HG02870 (cell line): ENCODE results near the gene THRSP.
"Not testable (repeated sequence)": the region's sequence is repeated elsewhere in the genome, so short reads cannot be mapped to it uniquely, and the experiment has no call there.

ENCODE experiments used
- ATAC-seq: cut with Tn5 transposase; IDR thresholded peaks from one replicate; pipeline ENCODE4 v1.9.1; 2021; ENCODE audit warnings: mild to moderate bottlenecking, moderate library complexity; ENCODE audit not compliant: unreplicated experiment

THRSP gene, protein sequence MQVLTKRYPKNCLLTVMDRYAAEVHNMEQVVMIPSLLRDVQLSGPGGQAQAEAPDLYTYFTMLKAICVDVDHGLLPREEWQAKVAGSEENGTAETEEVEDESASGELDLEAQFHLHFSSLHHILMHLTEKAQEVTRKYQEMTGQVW

DNA sequence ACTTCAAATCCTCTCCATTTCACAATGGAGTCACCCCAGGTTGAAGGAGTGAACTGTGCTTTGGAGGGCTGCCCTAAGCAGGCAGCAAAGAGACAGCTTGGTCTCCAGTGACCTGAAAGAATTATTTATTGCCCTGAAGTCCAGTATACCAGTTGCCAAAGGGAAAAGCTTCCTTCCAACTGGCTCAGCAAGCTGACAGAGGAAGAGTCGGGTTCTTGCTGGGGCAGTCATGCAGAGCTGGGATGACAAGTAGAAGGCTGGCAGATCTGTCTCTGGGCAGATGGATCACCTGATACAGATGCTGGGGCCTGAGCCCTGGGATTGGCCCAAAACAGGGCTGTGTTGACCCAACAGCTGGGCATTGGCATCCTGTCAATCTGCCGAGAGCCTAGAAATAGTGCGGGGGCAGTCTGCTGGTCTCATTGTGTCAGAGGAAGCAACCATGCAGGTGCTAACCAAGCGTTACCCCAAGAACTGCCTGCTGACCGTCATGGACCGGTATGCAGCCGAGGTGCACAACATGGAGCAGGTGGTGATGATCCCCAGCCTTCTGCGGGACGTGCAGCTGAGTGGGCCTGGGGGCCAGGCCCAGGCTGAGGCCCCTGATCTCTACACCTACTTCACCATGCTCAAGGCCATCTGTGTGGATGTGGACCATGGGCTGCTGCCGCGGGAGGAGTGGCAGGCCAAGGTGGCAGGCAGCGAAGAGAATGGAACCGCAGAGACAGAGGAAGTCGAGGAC, at the start of gene THRSP:
Gene THRSP, plus strand, starts transcription at position 422 of the 742 bp plus-strand sequence. Its CDS starts 21 bp downstream, at position 443.
- ATAC-seq: no peak

DNA sequence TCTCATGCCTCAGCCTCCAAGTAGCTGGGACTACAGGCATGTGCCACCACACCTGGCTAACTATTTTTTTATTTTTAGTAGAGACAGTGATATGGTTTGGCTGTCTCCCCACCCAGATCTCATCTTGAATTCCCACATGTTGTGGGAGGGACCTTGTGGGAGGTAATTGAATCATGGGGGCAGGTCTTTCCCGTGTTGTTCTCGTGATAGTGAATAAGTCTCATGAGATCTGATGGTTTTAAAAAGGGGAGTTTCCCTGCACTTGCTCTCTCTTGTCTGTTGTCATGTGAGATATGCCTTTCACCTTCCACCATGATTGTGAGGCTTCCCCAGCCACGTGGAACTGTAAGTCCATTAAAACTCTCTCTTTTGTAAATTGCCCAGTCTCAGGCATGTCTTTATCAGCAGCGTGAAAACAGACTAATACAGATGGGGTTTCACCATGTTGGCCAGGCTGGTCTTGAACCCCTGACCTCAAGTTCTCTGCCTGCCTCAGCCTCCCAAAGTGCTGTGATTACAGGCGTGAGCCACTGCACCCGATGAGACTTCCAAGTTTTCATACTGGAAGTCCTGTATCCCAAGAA, 48.6 kb upstream of the THRSP start:
- ATAC-seq: not testable (repeated sequence)

DNA sequence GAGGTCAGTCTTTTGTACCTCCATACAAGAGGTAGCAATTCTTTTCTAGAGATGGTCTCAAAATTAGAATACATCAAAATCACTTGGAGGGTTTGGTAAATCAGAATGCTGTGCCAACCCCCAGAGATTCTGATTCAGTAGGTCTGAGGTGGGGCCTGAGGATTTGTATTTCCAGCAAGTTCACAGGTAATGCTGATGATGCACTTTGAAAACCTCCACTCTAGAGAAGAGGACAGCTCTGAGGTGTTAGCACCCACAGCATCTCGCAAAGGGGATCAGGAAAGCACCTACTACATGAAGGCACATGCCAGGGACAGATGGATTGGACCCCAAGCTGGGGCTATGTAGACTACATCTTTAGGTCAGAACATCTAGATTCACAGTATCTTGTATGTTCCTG, 47.8 kb upstream of the THRSP start:
- ATAC-seq: no peak

DNA sequence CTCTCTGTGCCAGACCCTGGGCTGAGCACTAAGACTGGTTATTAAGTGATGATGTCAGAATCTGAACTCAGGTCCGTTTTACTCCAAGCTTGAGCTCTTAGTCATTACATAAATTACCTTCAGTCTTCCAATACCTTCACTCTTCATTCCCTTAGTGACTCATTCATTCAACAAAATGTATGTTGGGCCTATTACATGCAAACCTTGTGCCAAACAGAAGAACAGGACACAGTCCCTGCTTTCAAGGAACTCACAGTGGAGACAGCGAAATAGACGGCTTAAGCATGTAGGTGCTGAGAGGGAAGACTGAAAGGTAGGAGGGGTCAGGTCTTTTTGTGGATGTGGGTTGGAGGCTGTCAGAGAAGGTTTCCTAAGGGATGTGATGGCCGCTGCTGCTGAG, 43.9 kb upstream of the THRSP start:
- ATAC-seq: no peak

DNA sequence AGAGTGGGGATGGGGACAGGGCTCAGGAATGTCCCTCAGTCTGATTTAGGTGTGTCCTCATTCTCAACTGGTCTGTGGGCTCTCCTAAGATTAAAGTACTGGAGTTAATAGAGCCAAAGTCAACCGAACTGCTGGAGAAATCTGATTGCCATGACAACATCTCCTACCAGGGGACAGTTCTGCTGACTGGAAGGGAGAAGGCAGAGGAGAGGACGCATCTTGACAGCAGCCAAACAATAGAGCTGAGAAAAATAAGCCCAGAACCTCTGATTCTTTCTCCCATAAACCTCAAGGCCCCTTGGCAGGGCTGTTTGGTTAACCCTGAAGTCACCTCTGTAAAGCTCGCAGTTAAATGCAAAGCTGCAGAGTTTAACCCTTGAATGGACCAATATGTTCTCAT, 43.4 kb upstream of the THRSP start:
- ATAC-seq: no peak

DNA sequence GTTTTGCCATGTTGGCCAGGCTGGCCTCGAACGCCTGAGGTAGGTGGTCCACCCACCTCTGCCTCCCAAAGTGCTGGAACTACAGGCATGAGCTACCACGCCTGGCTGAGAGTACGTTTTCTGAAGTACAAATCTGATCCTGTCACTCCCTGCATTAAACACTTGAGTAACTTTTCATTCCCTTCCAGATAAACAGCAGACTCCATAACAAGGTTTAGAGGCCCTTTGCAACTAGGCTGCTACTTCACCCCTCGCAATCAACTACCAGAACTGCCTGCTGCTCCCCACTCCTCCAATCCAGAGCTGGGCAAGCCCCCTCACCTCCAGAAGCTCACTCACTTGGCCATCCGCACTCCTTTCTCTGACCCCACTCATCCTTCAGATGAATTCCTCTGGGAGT, 42.0 kb upstream of the THRSP start:
- no peak for ATAC-seq

DNA sequence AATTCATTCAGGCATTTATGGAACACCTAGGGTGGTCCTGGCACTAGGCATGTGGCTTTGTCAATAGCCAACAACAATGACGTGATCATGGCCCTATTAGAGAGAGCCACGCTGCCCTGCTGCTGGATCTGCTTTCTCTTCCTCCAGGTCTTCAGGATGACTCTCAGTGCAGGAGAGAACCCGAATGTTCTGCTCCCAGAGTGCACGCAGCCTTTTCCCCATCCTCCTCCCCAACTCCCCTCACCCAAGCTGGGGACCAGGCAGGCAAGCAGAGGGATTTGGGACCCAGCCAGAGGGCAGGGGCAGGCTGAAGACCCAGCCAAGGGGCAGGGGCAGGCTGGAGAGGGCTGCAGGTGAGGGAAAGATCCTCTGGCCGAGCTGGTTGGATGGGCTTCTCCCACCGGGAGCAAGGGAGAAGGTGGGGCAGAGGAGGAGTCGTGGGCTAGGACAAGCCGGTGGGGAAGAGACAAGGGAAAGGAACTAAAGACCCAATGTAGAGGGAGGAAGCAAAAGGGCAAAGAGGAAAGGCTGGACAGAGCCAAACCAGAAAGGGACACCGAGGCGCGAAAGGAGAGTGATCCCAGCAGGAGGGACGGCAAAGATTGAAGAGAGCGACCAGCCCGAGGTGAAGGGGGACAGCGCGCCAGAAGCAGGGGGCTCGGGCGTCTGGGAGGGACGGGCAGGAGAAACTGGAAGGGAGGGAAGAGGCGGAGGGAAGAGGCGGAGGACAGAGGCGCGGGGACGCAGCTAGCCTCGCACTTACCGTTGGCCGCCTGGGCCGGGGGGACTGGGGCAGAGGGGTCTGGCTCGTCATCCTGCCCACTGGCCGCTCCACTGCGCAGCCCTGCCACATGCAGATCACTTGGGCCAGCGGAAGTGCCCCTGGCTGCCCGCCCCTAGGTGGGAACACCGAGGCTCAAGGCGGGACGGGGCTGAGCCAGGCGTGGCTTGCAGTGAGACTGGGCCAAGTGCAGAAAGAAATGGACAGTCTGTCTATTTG, 41.0 kb upstream of the THRSP start, which contains the start of gene KCTD14:
Gene KCTD14, minus strand, starts transcription at position 880 of the 1,000 bp plus-strand sequence. Its CDS starts 27 bp downstream, at position 853.
- no peak for ATAC-seq

DNA sequence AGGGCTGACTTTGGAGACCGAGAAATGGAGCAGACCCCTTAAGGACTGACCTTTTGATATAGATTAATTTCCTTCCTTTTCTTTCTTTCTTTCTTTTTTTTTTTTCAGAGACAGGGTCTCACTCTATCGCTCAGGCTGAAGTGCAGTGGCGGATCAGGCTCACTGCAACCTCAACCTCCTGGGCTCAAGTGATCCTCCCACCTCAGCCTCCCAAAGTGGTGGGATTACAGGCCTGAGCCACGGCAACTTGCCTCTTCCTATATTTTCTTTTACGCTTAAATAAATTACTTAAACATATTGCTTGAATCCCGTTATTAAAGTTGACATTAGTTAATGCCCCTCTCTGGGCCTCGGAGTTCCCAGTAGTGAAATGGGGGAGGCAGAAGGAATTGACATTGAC, 40.2 kb upstream of the THRSP start:
- no peak for ATAC-seq

DNA sequence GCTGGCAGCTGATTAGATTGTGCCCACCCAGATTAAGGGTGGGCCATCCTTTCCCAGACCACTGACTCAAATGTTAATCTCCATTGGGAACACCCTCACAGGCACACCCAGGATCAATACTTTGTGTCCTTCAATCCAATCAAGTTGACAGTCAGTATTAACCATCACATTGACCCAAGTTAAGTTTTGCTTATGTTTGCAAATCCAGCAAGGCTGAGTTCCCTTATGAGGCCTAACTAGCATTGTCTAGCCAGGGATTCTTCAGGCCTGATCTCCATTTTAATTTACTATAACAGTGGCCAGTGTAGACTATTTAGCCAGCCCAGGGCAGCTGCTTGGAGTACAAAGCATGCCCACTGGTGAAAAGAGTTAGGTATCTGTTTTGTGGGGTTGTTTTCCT, 38.3 kb upstream of the THRSP start:
- ATAC-seq: no peak

DNA sequence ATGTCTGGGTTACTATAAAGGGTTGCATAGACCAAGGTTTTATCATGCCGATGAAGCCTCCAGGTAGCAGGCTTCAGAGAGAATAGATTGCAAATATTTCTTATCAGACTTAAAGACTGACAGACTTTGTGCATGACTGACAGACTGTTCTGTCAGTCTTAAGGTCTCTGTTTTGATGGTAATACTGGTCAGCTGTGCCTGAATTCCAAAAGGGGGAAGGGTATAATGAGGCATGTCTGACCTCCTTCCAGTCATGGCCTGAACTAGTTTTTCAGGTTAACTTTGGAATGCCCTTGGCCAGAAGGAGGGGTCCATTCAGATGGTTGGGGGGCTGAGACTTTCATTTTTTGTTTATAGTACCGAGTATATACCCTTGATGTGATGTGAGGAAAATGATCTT, 35.9 kb upstream of the THRSP start:
- ATAC-seq: no peak

DNA sequence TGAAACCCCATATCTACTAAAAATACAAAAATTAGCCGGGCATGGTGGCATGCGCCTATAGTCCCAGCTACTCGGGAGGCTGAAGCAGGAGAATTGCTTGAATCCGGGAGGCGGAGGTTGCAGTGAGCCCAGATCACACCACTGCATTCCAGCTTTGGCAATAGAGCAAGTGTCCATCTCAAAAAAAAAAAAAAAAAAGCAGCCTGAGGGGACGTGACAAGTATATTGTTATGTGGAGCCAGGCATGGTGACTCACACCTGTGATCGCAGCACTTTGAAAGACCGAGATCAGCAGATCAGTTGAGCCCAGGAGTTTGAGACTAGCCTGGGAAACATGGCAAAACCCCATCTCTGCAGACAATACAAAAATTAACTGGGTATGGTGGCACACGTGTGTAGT, 35.2 kb upstream of the THRSP start:
- not testable (repeated sequence) for ATAC-seq

DNA sequence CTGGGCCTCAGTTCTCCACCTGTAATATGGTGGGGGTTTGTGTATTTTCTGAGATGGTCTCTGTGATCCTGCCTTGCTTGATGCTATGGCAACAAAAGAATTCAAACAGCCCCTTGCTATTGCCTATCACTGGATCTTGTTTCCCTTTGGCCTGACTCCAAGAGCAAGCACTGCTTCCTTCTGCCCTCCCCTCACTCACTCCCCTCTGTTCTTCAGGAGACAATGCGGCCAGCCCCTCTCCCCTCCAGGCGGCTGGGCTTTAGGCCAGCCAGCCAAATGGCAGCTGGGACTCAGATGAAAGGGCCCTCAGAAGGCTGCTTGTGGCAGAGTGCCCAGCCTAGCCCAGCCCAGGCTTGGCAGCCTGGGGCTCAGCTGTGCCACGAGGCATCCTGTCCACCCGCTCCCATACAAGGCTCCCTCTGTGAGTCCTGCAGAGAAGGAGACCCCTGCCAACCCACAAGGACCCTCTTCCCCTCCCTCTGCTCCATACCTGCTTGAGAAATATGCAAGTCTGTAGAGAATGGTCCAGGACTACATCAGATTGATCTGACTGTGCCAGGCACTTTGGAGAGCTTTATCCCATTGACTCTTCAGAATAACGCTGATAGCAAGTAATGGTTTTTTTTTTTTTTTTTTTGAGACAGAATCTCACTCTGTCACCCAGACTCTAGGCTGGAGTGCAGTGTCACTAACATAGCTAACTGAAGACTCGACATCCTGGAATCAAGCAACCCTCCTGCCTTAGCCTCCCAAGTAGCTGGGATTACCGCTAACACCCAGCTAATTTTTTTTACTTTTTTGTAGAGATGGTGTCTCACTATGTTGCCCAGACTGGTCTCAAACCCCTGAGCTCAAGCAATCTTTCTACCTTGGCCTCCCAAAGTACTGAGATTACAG, 33.0 kb upstream of the THRSP start:
- no peak for ATAC-seq

DNA sequence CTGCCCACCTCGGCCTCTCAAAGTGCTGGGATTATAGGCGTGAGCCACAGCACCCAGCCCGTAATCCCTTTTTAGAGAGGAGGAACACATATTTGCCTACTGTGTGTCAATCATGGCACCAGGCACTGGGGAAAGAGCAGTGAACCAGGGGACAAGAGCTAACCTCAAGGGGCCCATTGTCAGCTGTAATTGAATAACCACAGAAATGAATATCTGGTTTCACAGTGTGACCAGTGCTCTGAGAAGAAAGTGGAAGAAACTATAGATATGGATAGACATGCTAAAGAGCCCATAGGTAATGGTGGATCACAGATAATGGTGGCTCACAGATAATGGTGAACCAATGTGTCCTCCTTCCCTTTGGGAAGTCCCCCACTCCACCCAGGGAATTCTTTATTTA, 32.0 kb upstream of the THRSP start:
- peak; percentile 71 for ATAC-seq

DNA sequence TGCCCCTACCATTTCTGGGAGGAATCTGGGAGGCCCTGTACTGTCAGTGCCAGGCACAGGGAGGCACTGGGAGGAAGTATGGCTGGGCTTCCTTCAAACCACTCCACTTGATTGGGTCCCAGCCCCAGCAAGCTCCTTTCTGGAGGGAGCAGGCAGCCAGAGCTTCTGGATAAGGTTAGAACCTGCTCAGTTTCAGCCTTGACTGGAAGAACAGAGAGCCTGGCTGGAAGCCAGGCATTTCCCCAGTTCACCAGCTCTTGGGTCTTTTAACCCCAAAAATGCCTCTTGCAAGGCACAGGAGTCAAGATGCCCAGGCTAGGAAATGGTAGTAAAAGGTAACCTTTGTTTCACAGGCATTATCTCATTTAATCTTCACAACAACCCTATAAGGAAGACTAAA, 31.6 kb upstream of the THRSP start:
- no peak for ATAC-seq

DNA sequence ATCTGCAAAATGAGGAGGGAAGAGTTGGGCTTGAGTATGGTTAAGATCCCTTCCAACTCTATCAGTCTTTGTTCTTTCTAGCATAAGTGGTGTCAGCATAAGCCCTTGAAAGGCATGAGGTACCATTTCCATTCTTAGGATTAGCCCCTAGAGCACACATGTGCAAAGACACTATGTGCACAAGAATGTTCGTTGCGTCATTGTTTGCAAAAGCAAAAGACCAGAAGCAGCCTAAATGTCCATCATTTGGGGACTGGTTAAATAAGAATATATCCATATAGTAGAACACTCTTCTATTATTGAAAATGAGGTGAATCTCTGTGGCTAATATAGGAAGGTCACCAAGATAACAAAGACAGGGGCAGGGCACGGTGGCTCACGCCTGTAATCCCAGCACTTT, 30.6 kb upstream of the THRSP start:
- ATAC-seq: no peak

DNA sequence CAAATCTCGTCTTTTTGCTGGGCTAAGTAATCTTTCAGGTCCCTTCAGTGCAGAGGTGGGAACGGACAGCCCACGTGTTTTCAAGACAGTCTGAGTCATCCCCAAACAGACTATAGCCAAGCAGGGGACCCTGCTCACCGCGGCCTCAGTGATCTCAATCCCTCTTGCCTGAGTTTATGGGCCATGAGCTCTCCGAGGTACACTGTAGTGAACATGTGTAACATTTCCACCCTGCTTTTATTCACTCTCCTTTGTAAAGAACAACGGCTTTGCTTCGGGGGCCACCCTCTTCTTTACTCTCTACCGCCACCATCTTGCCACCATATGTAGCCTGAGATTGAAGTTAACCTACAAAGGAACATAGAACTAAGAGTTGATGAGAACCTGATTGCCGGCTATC, 29.0 kb upstream of the THRSP start:
- ATAC-seq: no peak

DNA sequence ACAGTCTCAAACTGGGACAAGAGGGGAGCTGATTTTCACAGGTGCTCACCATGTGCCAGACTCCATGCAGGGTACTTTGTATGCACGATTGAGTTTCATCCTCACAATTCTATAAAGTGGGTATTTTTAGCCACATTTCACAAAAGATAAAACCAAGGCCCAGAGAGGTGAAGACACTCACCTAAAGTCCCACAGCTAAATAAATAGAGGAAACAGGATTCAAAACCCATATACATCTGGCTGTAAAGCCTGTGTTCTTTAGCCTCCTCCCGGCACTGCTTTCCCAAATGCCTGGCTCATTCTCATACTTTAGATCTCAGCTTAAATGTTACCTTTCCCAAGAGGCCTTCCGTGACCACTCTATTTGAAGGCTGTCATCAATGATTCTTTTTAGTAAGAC, 27.3 kb upstream of the THRSP start:
- no peak for ATAC-seq

DNA sequence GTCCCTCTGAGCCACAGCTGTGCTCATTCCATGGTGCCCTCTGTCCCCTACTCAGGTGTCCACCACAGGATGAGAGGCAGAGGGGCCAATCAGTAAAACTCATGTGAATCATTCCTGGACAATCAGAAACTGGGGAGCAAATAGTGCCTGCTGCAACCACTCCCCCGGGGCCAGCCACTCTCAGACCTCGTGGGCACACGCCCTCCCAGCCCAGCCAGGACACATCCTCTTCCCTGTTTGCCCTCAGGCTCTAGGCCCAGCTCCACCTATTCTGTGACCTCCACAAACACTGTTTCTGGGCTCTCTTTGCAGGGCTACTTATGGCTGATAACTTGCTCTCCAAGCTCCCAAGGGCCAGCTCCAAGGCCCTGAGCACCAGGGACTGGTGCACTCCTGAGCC, 26.6 kb upstream of the THRSP start:
- ATAC-seq: no peak

DNA sequence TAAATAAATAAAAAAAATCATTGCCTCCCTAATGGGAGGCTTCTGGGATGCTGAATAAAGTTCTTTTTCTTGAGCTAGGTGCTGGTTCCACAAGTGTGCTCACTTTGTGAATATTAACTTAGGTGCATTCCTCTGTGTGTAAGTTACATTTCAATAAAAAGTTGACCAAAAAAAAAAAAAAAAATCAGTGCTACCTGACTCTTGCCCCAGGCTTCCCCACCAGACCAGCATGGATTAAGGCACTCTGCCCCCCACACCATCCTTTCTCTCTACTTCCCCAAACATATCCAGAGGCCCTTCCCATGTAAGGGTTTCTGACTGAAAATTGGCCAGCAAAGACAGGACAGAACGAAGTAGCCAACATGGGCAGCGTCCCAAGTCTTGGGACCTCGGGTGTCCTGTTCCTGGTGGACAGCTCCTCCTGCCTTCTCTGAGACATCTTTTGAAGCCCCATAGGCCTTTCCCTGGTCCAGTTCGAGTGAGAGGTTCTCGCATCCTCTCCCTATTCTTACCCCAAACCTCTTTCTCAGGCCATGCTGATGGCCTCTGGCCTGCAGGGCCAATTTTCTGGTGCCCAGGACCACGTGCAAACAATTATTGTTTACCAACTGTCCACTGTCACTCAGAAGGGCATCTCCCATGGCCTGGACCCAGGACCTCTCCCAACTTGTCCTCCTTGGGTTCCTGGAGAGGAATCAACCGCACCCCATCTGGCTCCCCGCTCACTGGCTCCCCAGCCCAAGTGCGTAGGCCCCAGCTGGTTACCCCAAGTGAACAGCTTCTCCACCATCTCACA, 25.6 kb upstream of the THRSP start:
- ATAC-seq: no peak
